Pancreas (tissue), 10 donors: ENCODE measurements around the gene TRIM62. TPM values are rescaled to one million over a fixed set of nuclear protein-coding genes. Genes with fewer than 3 reads are reported as not detected.

Experiments used
- ATAC-seq, 4 donors: fragments of 200-7000 bp; cut with Tn5 transposase; one replicate each; pipeline versions ENCODE4 v1.8.0 to v1.9.1; 2020; ENCODE audit warnings: mild to moderate bottlenecking in 4 of 4, moderate library complexity in 4 of 4
- DNase-seq, 6 donors: peaks; one replicate each; pipeline ENCODE4 v3.0.0-alpha.2; 2020
- FAIRE-seq: peaks from 2 replicates; lab custom pipeline; 2012; peaks lifted over from hg19 to GRCh38; lab: Jason Lieb, UNC
- H3K27ac ChIP-seq, 4 donors: fragments of 200-600 bp; sonication (generic); 1 replicate in 3 of 4; 2 replicates in 1 of 4; pipeline versions ENCODE4 v1.5.0 to v1.8.0; 2020
- H3K27me3 ChIP-seq, 4 donors: fragments of 200-600 bp; one replicate each; pipeline ENCODE4 v1.8.0; 2021
- H3K36me3 ChIP-seq, 3 donors: fragments of 200-600 bp; sonication (generic) in 1 of 3; one replicate each; pipeline versions ENCODE4 v1.5.0 to v1.8.0; 2020 to 2021
- H3K4me1 ChIP-seq, 3 donors: fragments of 200-600 bp; one replicate each; pipeline ENCODE4 v1.8.0; 2021
- H3K4me3 ChIP-seq, 4 donors: fragments of 200-600 bp; sonication (generic) in 2 of 4; one replicate each; pipeline versions ENCODE4 v1.5.0 to v1.8.0; 2020 to 2021
- H3K9me3 ChIP-seq, 4 donors: fragments of 200-600 bp; one replicate each; pipeline ENCODE4 v1.8.0; 2021
- CTCF ChIP-seq, 4 donors: fragments of 200-600 bp; sonication (generic) in 3 of 4; IDR thresholded peaks; one replicate each; pipeline versions ENCODE4 v1.5.0 to v1.8.0; 2021; ENCODE audit warnings: antibody characterized with exemption in 4 of 4
- WGBS, 2 donors: extraction: QIAGEN DNeasy Blood & Tissue Kit; methylation state at CpG; one replicate each; pipeline ENCODE4 v1.1.7; 2013; 5-methylcytosine and 5-hydroxymethylcytosine counted together
- intact Hi-C, 3 donors: fragments of 100-400 bp; cut with DNase I; formaldehyde crosslinking; loops; one replicate each; pipeline versions ENCODE4 v1.11.1 to v1.14.2; 2022
- polyA plus RNA-seq, 2 donors: library from polyadenylated mRNA; stranded (reverse); fragments of 200-250 nt; gene quantifications; one replicate each; pipeline ENCODE4 v1.2.3, GENCODE V29; 2013
- total RNA-seq, 6 donors: library from RNA; stranded (reverse); fragmentation: NEBNext Ultra II Directional in 4 of 6; extraction: Animal tissue kit (Norgen Biotek cat#: 25700) in 4 of 6; gene quantifications; one replicate each; pipeline versions ENCODE4 v1.2.1 to v1.2.4, GENCODE V29; 2021 to 2023
- donor health status: healthy with polysubstance abuse.
- donor health status: DM: no; HTN: no; CAD: no; lungs with moderate emphysema.
- donor health status: DM: no; HTN: no; CAD: no.
- donor health status: control.
- donor health status: control.
- donor health status: Bipolar disorder and iron deficiency.
- donor health status: DM: yes; HTN: yes; CAD: no.
- donor health status: DM: no; HTN: no; CAD: no.
- donor health status: DM: no; HTN: no; CAD: no.
- donor health status: DM: yes; HTN: yes; CAD: no.

TRIM62 gene
- total RNA-seq (1 to 10 TPM; 1.6 to 3.5 (median 2.6) TPM), polyA plus RNA-seq (1 to 10 TPM; 3.1 to 4.3 TPM)

- no peak for TF ChIP-seq CTCF (IDR thresholded peaks at IDR 0.05)
- Histone ChIP-seq H3K9me3 (no peaks in the 10 kb centered on the region), H3K27me3 (no peaks in the 10 kb centered on the region), H3K4me1 (no peaks in the 10 kb centered on the region), H3K36me3 (no peaks in the 10 kb centered on the region), H3K27ac (no peak within 1 kb of the TSS), H3K4me3 (peak within 1 kb of the TSS; percentile 61 to 86 (median 82))
- DNase-seq (peak; percentile 80 to 93 (median 90)), FAIRE-seq (no peak), ATAC-seq (peak; percentile 89 to 96 (median 94))
- WGBS, 2 donors = 0% methylated on average over 18 to 35 of the region's 35 CpGs
- intact Hi-C loops = no loop called here
Observed at GRCh38 chr1:33181921-33182341, at the start of gene TRIM62. TRIM62 (minus strand) TSS chr1:33182043; CDS start chr1:33181432, 611 bp downstream.

DNA sequence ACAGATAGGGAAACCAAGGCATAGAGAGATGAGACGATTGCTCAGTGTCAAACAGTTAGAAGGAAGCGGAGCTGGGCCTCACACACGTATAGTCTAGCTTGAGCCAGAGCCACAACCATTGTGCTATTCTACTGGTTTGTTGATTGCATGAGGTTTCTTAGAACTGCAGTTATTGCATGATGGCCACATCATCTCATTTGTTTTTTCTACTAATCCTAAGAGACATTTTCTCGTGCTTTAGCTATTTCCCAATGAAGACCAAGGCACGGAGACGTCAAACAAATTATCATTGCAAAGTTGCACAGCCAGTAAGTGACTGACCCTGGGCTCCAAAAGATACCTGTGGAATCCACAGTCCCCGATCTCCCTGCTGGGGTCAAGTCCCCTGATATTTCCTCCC is 49.3 kb upstream of the TRIM62 start:
- Histone ChIP-seq H3K36me3 (no peaks in the 10 kb centered on the region), H3K9me3 (no peaks in the 10 kb centered on the region), H3K4me3 (no peak overlapping the region), H3K27me3 (no peaks in the 10 kb centered on the region), H3K4me1 (no peaks in the 10 kb centered on the region), H3K27ac (no peak overlapping the region)
- 78 to 89% methylated on average over 7 of the region's 7 CpGs for whole genome bisulfite sequencing, 2 donors
- FAIRE-seq (no peak), DNase-seq (no peak), ATAC-seq (no peak)
- intact Hi-C loops = no loop called here
- no peak for TF ChIP-seq CTCF (IDR thresholded peaks at IDR 0.05)

- FAIRE-seq = no peak
- no peak overlapping the region for H3K27ac ChIP-seq
- no peak for TF ChIP-seq CTCF (IDR thresholded peaks at IDR 0.05)
- no peak overlapping the region for H3K4me3 ChIP-seq
- ATAC-seq = peak in 3 of 4 donors; percentile 39 to 53 (median 51)
- 42 to 46% methylated on average over 5 of the region's 5 CpGs for WGBS, 2 donors
- no peaks in the 10 kb centered on the region for H3K4me1 ChIP-seq
- no peak for DNase-seq
- H3K27me3 ChIP-seq = no peaks in the 10 kb centered on the region
- no peaks in the 10 kb centered on the region for H3K36me3 ChIP-seq
- no peaks in the 10 kb centered on the region for H3K9me3 ChIP-seq
- intact Hi-C loops = loop anchor here in 1 of 3 donors (10.0 kb wide), 1 partner anchor 146 kb away; no protein-coding TSS in a partner anchor
Observed at GRCh38 chr1:33228935-33229487, 47.2 kb upstream of the TRIM62 start.

DNA sequence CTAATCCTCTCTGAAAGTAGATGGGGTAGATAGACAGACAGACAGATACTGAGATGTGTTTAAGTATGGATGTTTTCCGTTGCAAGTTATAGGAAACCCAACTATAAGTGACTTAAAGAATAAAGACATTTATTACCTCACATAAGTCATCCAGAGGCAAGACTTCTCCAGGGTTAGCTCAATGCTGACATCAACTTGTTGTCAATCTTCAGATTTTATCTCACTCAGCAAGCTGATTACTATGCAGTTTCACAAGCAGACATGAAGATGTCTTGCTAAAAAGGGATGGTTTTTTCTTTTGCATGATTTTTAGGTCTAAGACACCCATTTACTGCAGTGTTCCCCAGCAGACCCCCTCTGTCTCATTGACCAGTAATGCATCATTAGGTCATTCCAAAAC is 43.7 kb upstream of the TRIM62 start:
- intact Hi-C loops = loop anchor here in 1 of 3 donors (10.0 kb wide), 1 partner anchor 149 kb away; no protein-coding TSS in a partner anchor

More for the DNA sequence above, 43.7 kb upstream of the TRIM62 start:
- Histone ChIP-seq H3K4me1 (no peaks in the 10 kb centered on the region), H3K9me3 (no peaks in the 10 kb centered on the region), H3K4me3 (no peak overlapping the region), H3K36me3 (no peaks in the 10 kb centered on the region), H3K27ac (no peak overlapping the region), H3K27me3 (no peaks in the 10 kb centered on the region)
- WGBS, 2 donors = 47 to 48% methylated on average over 1 of the region's 1 CpG
- DNase-seq (no peak), ATAC-seq (no peak), FAIRE-seq (no peak)
- TF ChIP-seq CTCF (IDR thresholded peaks at IDR 0.05) = no peak
